D721Med (cell line): ENCODE results near the gene PDE1C.

Experiments
- DNase-seq: peaks from one replicate; pipeline ENCODE4 v3.0.0; 2011; ENCODE audit warnings: low spot score; ENCODE audit not compliant: insufficient read length
- FAIRE-seq: peaks from 2 replicates; lab custom pipeline; 2011; peaks lifted over from hg19 to GRCh38; lab: Jason Lieb, UNC
- CTCF ChIP-seq: IDR thresholded peaks from 2 replicates; pipeline ENCODE4 v1.5.1; 2012; ENCODE audit warnings: mild to moderate bottlenecking, control low read depth; ENCODE audit not compliant: insufficient read depth; ENCODE audit errors: missing control alignments

PDE1C gene

GRCh38 chr7:32056767-32057166 lies 13.4 kb downstream of the PDE1C start:
- FAIRE-seq: no peak

GRCh38 chr7:32053204-32053603 lies 17.0 kb downstream of the PDE1C start:
- no peak for TF ChIP-seq CTCF
- no peak for DNase-seq
- FAIRE-seq: no peak

More at GRCh38 chr7:32056767-32057166, 13.4 kb downstream of the PDE1C start:
- no peak for DNase-seq
- TF ChIP-seq CTCF: no peak

- FAIRE-seq (no peak), DNase-seq (no peak)
- no peak for TF ChIP-seq CTCF
Observed at GRCh38 chr7:32051128-32051527, 19.1 kb downstream of the PDE1C start.

- DNase-seq: no peak
- TF ChIP-seq CTCF: no peak
- FAIRE-seq: no peak
Observed at GRCh38 chr7:32049599-32049998, 20.6 kb downstream of the PDE1C start.

GRCh38 chr7:32048970-32049491 lies 21.2 kb downstream of the PDE1C start:
- TF ChIP-seq CTCF: no peak
- no peak for FAIRE-seq
- DNase-seq: no peak

GRCh38 chr7:32047801-32048200 lies 22.4 kb downstream of the PDE1C start:
- FAIRE-seq (no peak), DNase-seq (no peak)
- TF ChIP-seq CTCF: no peak

GRCh38 chr7:32047075-32047474 lies 23.1 kb downstream of the PDE1C start:
- FAIRE-seq (peak; percentile 95), DNase-seq (no peak)
- TF ChIP-seq CTCF: no peak
